MM.1S (cell line): ENCODE data around the gene ESR2.

Experiments
- DNase-seq: peaks from one replicate; pipeline ENCODE4 v3.0.0-alpha.2; 2015
- H2AFZ ChIP-seq: fragments of 300-600 bp; sonication (generic); 2 replicates; pipeline ENCODE4 v1.6.0; 2016; ENCODE audit warnings: antibody characterized with exemption, low read length
- H3F3A ChIP-seq: fragments of 300-600 bp; sonication (generic); 2 replicates; pipeline ENCODE4 v1.6.1; 2016; ENCODE audit warnings: mild to moderate bottlenecking, antibody characterized with exemption, low read length, moderate library complexity, mixed read lengths; ENCODE audit not compliant: insufficient read depth
- H3K27ac ChIP-seq: fragments of 300-600 bp; sonication (generic); 2 replicates; pipeline ENCODE4 v1.5.1; 2016; ENCODE audit warnings: mild to moderate bottlenecking, low read length
- H3K27me3 ChIP-seq: fragments of 300-600 bp; sonication (generic); replicated peaks from 2 replicates; pipeline ENCODE4 v1.6.0; 2016; ENCODE audit warnings: low read length; ENCODE audit not compliant: insufficient read depth
- H3K36me3 ChIP-seq: fragments of 300-600 bp; sonication (generic); replicated peaks from 2 replicates; pipeline ENCODE4 v1.6.1; 2016; ENCODE audit warnings: mild to moderate bottlenecking, low read length, mixed read lengths; ENCODE audit not compliant: insufficient read depth
- H3K4me1 ChIP-seq: fragments of 300-600 bp; sonication (generic); 2 replicates; pipeline ENCODE4 v1.6.1; 2016; ENCODE audit warnings: low read length, mixed read lengths
- H3K4me2 ChIP-seq: fragments of 300-600 bp; sonication (generic); 2 replicates; pipeline ENCODE4 v1.6.0; 2016; ENCODE audit warnings: low read depth, low read length
- H3K4me3 ChIP-seq: fragments of 300-600 bp; sonication (generic); 2 replicates; pipeline ENCODE4 v1.5.1; 2016; ENCODE audit warnings: low read length, mixed read lengths
- H3K79me2 ChIP-seq: fragments of 300-600 bp; sonication (generic); 2 replicates; pipeline ENCODE4 v1.6.1; 2016; ENCODE audit warnings: mixed run types, low read length, mixed read lengths
- H3K9ac ChIP-seq: fragments of 300-600 bp; sonication (generic); 2 replicates; pipeline ENCODE4 v1.6.1; 2016; ENCODE audit warnings: low read length, mixed read lengths
- H3K9me2 ChIP-seq: fragments of 300-600 bp; sonication (generic); replicated peaks from 2 replicates; pipeline ENCODE4 v1.6.1; 2016; ENCODE audit warnings: mild to moderate bottlenecking, low read length, mixed read lengths; ENCODE audit not compliant: insufficient read depth
- H3K9me3 ChIP-seq: fragments of 300-600 bp; sonication (generic); replicated peaks from 2 replicates; pipeline ENCODE4 v1.6.1; 2016; ENCODE audit warnings: mild to moderate bottlenecking, low read length, mixed read lengths; ENCODE audit not compliant: insufficient read depth
- H4K20me1 ChIP-seq: fragments of 300-600 bp; sonication (generic); 2 replicates; pipeline ENCODE4 v1.6.1; 2016; ENCODE audit warnings: mild to moderate bottlenecking, low read length, moderate library complexity, mixed read lengths; ENCODE audit not compliant: insufficient read depth
- EZH2 ChIP-seq: fragments of 300-600 bp; sonication (generic); optimal IDR thresholded peaks from 2 replicates; pipeline ENCODE3; 2017; ENCODE audit warnings: low read depth, mild to moderate bottlenecking, antibody characterized with exemption, low read length, mixed read lengths
- EZH2phosphoT487 ChIP-seq: fragments of 300-600 bp; sonication (generic); IDR thresholded peaks from 2 replicates; pipeline ENCODE4 v1.6.1; 2018; ENCODE audit warnings: antibody characterized with exemption, low read length
- TF ChIP-seq, protein P1 (sequence below): fragments of 300-600 bp; sonication (generic); IDR thresholded peaks from 2 replicates; pipeline ENCODE4 v1.5.1; 2016; ENCODE audit warnings: antibody characterized with exemption, low read length, mixed read lengths

The ESR2 gene

DNA sequence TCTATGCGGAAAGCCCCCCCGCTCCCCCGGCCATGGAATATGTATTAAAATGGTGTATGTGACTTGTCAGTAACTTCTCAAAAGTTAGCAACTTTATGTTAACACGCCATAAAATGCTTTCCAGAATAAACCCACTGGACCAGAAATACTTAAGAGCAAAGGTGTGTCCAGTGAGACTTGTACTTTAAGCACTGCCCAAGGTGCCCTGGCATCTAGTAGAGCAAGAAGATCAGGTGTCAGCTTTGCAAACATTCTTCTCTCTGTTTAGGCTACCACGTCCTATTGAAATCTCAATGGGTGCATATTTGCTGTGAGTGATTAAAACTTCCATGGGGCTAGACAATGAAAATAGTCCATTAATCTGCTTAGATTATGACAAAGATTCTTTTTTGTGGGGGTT, 201.2 kb downstream of the ESR2 start:
- Histone ChIP-seq H3K27ac (no peak overlapping the region), H3K4me1 (no peaks in the 10 kb centered on the region), H3K36me3 (no peaks in the 10 kb centered on the region), H2AFZ (no peak overlapping the region), H3K9me3 (no peaks in the 10 kb centered on the region), H4K20me1 (no peaks in the 10 kb centered on the region), H3K4me2 (no peak overlapping the region), H3K9me2 (no peaks in the 10 kb centered on the region), H3K4me3 (no peak overlapping the region), H3F3A (no peaks in the 10 kb centered on the region), H3K79me2 (no peaks in the 10 kb centered on the region), H3K27me3 (no peaks in the 10 kb centered on the region), H3K9ac (no peak overlapping the region)
- DNase-seq, result no peak
- TF ChIP-seq EZH2, result no peak
- TF ChIP-seq, protein P1, sequence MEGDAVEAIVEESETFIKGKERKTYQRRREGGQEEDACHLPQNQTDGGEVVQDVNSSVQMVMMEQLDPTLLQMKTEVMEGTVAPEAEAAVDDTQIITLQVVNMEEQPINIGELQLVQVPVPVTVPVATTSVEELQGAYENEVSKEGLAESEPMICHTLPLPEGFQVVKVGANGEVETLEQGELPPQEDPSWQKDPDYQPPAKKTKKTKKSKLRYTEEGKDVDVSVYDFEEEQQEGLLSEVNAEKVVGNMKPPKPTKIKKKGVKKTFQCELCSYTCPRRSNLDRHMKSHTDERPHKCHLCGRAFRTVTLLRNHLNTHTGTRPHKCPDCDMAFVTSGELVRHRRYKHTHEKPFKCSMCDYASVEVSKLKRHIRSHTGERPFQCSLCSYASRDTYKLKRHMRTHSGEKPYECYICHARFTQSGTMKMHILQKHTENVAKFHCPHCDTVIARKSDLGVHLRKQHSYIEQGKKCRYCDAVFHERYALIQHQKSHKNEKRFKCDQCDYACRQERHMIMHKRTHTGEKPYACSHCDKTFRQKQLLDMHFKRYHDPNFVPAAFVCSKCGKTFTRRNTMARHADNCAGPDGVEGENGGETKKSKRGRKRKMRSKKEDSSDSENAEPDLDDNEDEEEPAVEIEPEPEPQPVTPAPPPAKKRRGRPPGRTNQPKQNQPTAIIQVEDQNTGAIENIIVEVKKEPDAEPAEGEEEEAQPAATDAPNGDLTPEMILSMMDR, result no peak
- no peak for TF ChIP-seq EZH2phosphoT487

DNA sequence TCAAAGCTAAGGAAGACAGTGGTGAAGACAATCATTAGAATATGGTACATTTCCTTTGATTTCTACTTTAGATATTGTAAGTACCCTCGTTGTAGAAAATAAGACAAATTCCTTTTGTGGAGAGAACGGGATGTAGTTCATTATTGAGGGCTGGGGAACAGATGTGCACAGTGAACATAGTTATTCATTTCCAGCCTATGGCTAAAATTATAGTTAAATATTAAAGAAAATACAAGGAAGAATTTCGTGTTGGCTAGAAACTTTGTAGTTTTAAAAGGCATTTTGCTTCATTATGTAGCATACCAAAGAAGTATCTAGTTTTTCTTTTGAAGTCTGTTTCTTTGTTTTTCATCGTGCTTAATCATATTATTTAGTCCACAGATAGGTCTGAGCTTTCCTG, 201.8 kb downstream of the ESR2 start:
- Histone ChIP-seq H3K36me3 (no peaks in the 10 kb centered on the region), H3K9me2 (no peaks in the 10 kb centered on the region), H3K27ac (no peak overlapping the region), H3K4me2 (no peak overlapping the region), H3F3A (no peaks in the 10 kb centered on the region), H3K79me2 (no peaks in the 10 kb centered on the region), H3K9ac (no peak overlapping the region), H3K27me3 (no peaks in the 10 kb centered on the region), H3K4me1 (no peaks in the 10 kb centered on the region), H2AFZ (no peak overlapping the region), H4K20me1 (no peaks in the 10 kb centered on the region), H3K9me3 (no peaks in the 10 kb centered on the region), H3K4me3 (no peak overlapping the region)
- DNase-seq, result no peak
- no peak for TF ChIP-seq EZH2phosphoT487
- TF ChIP-seq, protein P1, result no peak
- no peak for TF ChIP-seq EZH2

DNA sequence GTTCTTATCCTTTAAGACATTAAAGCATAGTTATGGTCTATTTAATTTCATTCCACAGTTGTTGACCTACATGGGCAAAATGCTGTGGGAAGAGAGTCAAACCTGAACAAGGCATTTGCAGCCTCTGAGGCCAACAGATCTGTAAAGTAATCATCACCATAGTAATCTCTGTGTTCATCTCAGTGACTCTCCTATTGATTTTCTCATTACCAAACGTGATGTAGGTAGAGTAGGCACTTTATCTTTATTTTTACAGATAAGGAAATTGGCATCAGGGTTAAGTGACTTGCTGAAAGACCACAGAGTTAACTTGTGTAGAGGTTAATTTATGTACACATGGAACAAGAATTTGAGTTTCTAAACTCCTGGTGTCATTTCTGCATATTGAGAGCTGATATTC, 203.0 kb downstream of the ESR2 start:
- Histone ChIP-seq H4K20me1 (no peaks in the 10 kb centered on the region), H3K27me3 (no peaks in the 10 kb centered on the region), H3K9me2 (no peaks in the 10 kb centered on the region), H3K36me3 (no peaks in the 10 kb centered on the region), H3K27ac (no peak overlapping the region), H3K4me1 (no peaks in the 10 kb centered on the region), H3K9me3 (no peaks in the 10 kb centered on the region), H3K4me3 (no peak overlapping the region), H2AFZ (no peak overlapping the region), H3F3A (no peaks in the 10 kb centered on the region), H3K9ac (no peak overlapping the region), H3K79me2 (no peaks in the 10 kb centered on the region), H3K4me2 (no peak overlapping the region)
- TF ChIP-seq EZH2 (no peak), EZH2phosphoT487 (no peak)
- TF ChIP-seq, protein P1, result no peak
- DNase-seq, result no peak
